Activated CD4-positive, alpha-beta memory T cell treated with anti-CD3 and anti-CD28 coated beads, Interleukin-2, amount 10 ng/mL, durations not matched to agents 7 days and 5 days (primary cell): Measurements from ENCODE around the gene MAP1S. TPM values are rescaled to one million over a fixed set of nuclear protein-coding genes. Genes with fewer than 3 reads are reported as not detected.

ENCODE experiments used
- CTCF ChIA-PET: fragments of 350-600 bp; sonication (Branson Sonifier 250); formaldehyde crosslinking; loops from one replicate; lab custom pipeline; 2021; ENCODE audit warnings: antibody characterized with exemption, inconsistent platforms; lab: Charles Lee
- POLR2A ChIA-PET: fragments of 350-600 bp; sonication (Branson Sonifier 250); formaldehyde crosslinking; loops from one replicate; lab custom pipeline; 2021; ENCODE audit warnings: antibody characterized with exemption; lab: Charles Lee
- DNase-seq: peaks from one replicate; pipeline ENCODE4 v3.0.0-alpha.2; 2020
- H3K27ac Mint-ChIP-seq: one replicate; pipeline ENCODE4 v1.8.0; 2021; ENCODE audit warnings: mild to moderate bottlenecking, mixed read lengths
- H3K27me3 Mint-ChIP-seq: one replicate; pipeline ENCODE4 v1.8.0; 2021; ENCODE audit warnings: mixed read lengths
- H3K36me3 Mint-ChIP-seq: one replicate; pipeline ENCODE4 v1.8.0; 2021; ENCODE audit warnings: low read depth, mixed read lengths
- H3K4me1 Mint-ChIP-seq: one replicate; pipeline ENCODE4 v1.8.0; 2021; ENCODE audit warnings: mixed read lengths
- H3K4me3 Mint-ChIP-seq: one replicate; pipeline ENCODE4 v1.8.0; 2021; ENCODE audit warnings: mild to moderate bottlenecking, mixed read lengths
- H3K9me3 Mint-ChIP-seq: one replicate; pipeline ENCODE4 v1.8.0; 2021; ENCODE audit warnings: mixed read lengths
- total RNA-seq, 2 experiments: library from RNA; stranded (reverse); gene quantifications; one replicate each; pipeline ENCODE4 v1.2.3, GENCODE V29; 2021

MAP1S gene
- total RNA-seq, 2 experiments from 2014 or later, result 66.2 to 76.2 TPM

DNA sequence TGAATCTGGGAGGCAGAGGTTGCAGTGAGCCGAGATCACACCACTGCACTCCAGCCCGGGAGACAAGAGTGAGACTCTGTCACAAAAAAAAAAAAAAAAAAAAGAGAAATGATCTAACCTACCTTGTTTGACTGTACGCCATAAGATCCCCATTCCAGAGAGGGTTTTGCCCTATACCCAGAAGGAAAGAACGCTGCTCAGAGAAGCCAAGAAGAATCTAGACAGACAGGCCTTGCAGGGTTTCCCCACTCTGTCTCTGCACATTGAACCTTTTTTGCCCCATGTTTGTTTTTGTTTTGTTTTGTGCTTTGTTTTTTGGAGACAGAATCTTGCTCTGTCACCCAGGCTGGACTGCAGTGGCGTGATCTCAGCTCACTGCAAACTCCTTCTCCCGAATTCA, 7.4 kb upstream of the MAP1S start:
- Mint-ChIP-seq H3K4me1 (no peaks in the 10 kb centered on the region), H3K9me3 (no peaks in the 10 kb centered on the region), H3K27ac (no peak overlapping the region), H3K27me3 (no peaks in the 10 kb centered on the region), H3K4me3 (no peak overlapping the region), H3K36me3 (no peaks in the 10 kb centered on the region)
- ChIA-PET POLR2A (no interaction called here), CTCF (interaction anchor here (1.5 kb wide), 1 partner anchor 148 kb away, joined by 5 read pairs; the partner anchor contains the start of gene RPL18A)
- DNase-seq, result no peak

GRCh38 chr19:17716309-17716929, 2.9 kb upstream of the MAP1S start:
- Mint-ChIP-seq H3K4me1 (peaks cover 30% of the 10 kb centered on the region), H3K36me3 (peaks cover 4% of the 10 kb centered on the region), H3K27me3 (no peaks in the 10 kb centered on the region), H3K4me3 (no peak overlapping the region), H3K27ac (no peak overlapping the region), H3K9me3 (no peaks in the 10 kb centered on the region)
- POLR2A ChIA-PET, result no interaction called here
- CTCF ChIA-PET, result interaction anchor here (0.8 to 1.6 kb wide), 2 partner anchors 14 to 58 kb away, joined by 3 to 4 read pairs; no protein-coding TSS in a partner anchor
- DNase-seq, result no peak

DNA sequence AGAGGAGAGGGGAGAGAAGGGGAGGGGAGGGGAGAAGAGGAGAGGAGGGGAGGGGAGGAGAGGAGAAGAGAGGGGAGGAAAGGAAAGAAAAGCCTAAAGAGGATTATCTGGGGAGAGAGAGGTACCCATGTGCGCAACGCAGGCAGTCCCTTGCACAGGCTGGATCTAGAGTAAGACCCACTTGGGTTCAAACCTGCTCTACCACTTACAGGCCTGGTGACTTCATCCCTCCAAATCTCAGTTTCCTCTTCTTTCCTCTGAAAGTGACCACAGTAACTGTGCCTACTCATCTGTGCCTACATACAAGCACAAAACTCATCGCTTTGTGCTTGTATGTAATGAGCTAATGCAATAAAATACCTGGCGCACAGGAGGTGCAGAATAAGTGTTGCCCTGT, 732 bp upstream of the MAP1S start:
- peaks cover 8% of the 10 kb centered on the region for H3K36me3 Mint-ChIP-seq
- DNase-seq, result no peak
- CTCF ChIA-PET, result interaction anchor here (1.1 to 2.2 kb wide), 4 partner anchors 13 to 141 kb away, joined by 3 to 11 read pairs (median 4); partner anchors contain the start of gene RPL18A
- H3K4me3 Mint-ChIP-seq, result peak overlapping the region; percentile 81
- H3K9me3 Mint-ChIP-seq, result no peaks in the 10 kb centered on the region
- H3K27ac Mint-ChIP-seq, result peak overlapping the region; percentile 75
- POLR2A ChIA-PET, result interaction anchor here (1.4 to 3.1 kb wide), 6 partner anchors 22 to 1201 kb away, joined by 3 to 23 read pairs (median 8); partner anchors contain the start of genes COPE, DDX49, FCHO1 and JAK3
- H3K27me3 Mint-ChIP-seq, result no peaks in the 10 kb centered on the region
- peaks cover 38% of the 10 kb centered on the region for H3K4me1 Mint-ChIP-seq

- Mint-ChIP-seq H3K27me3 (no peaks in the 10 kb centered on the region), H3K4me1 (peaks cover 38% of the 10 kb centered on the region), H3K27ac (peak overlapping the region; percentile 64), H3K36me3 (peaks cover 18% of the 10 kb centered on the region), H3K9me3 (no peaks in the 10 kb centered on the region), H3K4me3 (peak overlapping the region; percentile 84)
- ChIA-PET CTCF (interaction anchor here (0.6 to 2.2 kb wide), 9 partner anchors 8 to 184 kb away, joined by 3 to 11 read pairs (median 3); partner anchors contain the start of gene RPL18A), POLR2A (interaction anchor here (0.7 to 3.1 kb wide), 12 partner anchors 21 to 1334 kb away, joined by 3 to 23 read pairs (median 4); partner anchors contain the start of genes COPE, DDX49, FCHO1 and JAK3)
- peak; percentile 39 for DNase-seq
Measured at GRCh38 chr19:17719730-17720400, 585 bp downstream of the MAP1S start.

- Mint-ChIP-seq H3K4me1 (peaks cover 41% of the 10 kb centered on the region), H3K36me3 (peaks cover 23% of the 10 kb centered on the region), H3K4me3 (peak overlapping the region; percentile 84), H3K27ac (peak overlapping the region; percentile 64), H3K9me3 (no peaks in the 10 kb centered on the region), H3K27me3 (no peaks in the 10 kb centered on the region)
- DNase-seq, result no peak
- ChIA-PET POLR2A (interaction anchor here (0.9 to 3.1 kb wide), 5 partner anchors 21 to 130 kb away, joined by 3 to 23 read pairs (median 8); partner anchors contain the start of gene FCHO1), CTCF (interaction anchor here (1.0 to 2.2 kb wide), 5 partner anchors 8 to 139 kb away, joined by 3 to 11 read pairs (median 3); partner anchors contain the start of gene RPL18A)
Measured at GRCh38 chr19:17720440-17720839, 1.2 kb downstream of the MAP1S start.

GRCh38 chr19:17721111-17721628, 1.9 kb downstream of the MAP1S start:
- ChIA-PET CTCF (no interaction called here), POLR2A (interaction anchor here (0.9 to 3.1 kb wide), 3 partner anchors 26 to 129 kb away, joined by 3 to 23 read pairs (median 4); partner anchors contain the start of gene FCHO1)
- peaks cover 24% of the 10 kb centered on the region for H3K36me3 Mint-ChIP-seq
- no peak for DNase-seq
- H3K27me3 Mint-ChIP-seq, result no peaks in the 10 kb centered on the region
- H3K4me1 Mint-ChIP-seq, result peaks cover 41% of the 10 kb centered on the region
- H3K9me3 Mint-ChIP-seq, result no peaks in the 10 kb centered on the region
- peak overlapping the region; percentile 57 for H3K27ac Mint-ChIP-seq
- peak overlapping the region; percentile 84 for H3K4me3 Mint-ChIP-seq

- Mint-ChIP-seq H3K4me3 (peak overlapping the region; percentile 84), H3K4me1 (peaks cover 41% of the 10 kb centered on the region), H3K27ac (peak overlapping the region; percentile 57), H3K9me3 (no peaks in the 10 kb centered on the region), H3K27me3 (no peaks in the 10 kb centered on the region), H3K36me3 (peaks cover 24% of the 10 kb centered on the region)
- POLR2A ChIA-PET, result no interaction called here
- CTCF ChIA-PET, result interaction anchor here (0.6 kb wide), 1 partner anchor 31 kb away, joined by 3 read pairs; no protein-coding TSS in a partner anchor
- no peak for DNase-seq
Measured at GRCh38 chr19:17721821-17722220, 2.5 kb downstream of the MAP1S start.

- peaks cover 34% of the 10 kb centered on the region for H3K4me1 Mint-ChIP-seq
- H3K9me3 Mint-ChIP-seq, result no peaks in the 10 kb centered on the region
- no peak for DNase-seq
- H3K36me3 Mint-ChIP-seq, result peaks cover 24% of the 10 kb centered on the region
- no peaks in the 10 kb centered on the region for H3K27me3 Mint-ChIP-seq
- H3K4me3 Mint-ChIP-seq, result no peak overlapping the region
- ChIA-PET POLR2A (no interaction called here), CTCF (interaction anchor here (0.6 kb wide), 1 partner anchor 32 kb away, joined by 3 read pairs; no protein-coding TSS in a partner anchor)
- H3K27ac Mint-ChIP-seq, result no peak overlapping the region
Measured at GRCh38 chr19:17722655-17723240, 3.5 kb downstream of the MAP1S start.

DNA sequence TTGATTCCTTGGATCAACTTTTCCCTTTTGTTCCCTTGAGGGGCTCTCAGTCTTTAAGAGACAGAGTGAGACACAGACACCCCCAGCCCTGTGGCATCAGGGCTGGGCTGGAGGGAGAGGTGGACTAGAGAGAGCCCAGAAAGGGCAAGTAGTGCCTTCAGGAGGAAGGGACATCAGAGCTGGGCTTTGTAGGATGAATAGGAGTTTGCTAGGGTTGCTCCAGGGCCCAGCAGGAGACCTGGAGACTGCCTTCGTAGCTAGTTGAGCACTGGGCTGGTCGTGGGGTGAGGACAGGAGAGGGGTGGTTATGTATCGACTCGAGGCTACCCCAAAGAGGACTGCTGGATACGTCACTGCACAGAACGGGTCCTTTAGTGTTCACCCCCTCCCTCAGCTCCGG, 5.4 kb downstream of the MAP1S start:
- no peak for DNase-seq
- Mint-ChIP-seq H3K4me1 (peaks cover 27% of the 10 kb centered on the region), H3K9me3 (no peaks in the 10 kb centered on the region), H3K27ac (no peak overlapping the region), H3K27me3 (no peaks in the 10 kb centered on the region), H3K36me3 (peaks cover 31% of the 10 kb centered on the region), H3K4me3 (no peak overlapping the region)
- ChIA-PET POLR2A (interaction anchor here (0.6 to 1.5 kb wide), 3 partner anchors 10 to 252 kb away, joined by 3 to 4 read pairs (median 3); partner anchors contain the start of gene JAK3), CTCF (interaction anchor here (0.5 to 1.0 kb wide), 2 partner anchors 11 to 95 kb away, joined by 4 read pairs; no protein-coding TSS in a partner anchor)

GRCh38 chr19:17725422-17726078, 6.3 kb downstream of the MAP1S start:
- Mint-ChIP-seq H3K4me1 (peaks cover 25% of the 10 kb centered on the region), H3K9me3 (no peaks in the 10 kb centered on the region), H3K4me3 (no peak overlapping the region), H3K27ac (no peak overlapping the region), H3K27me3 (no peaks in the 10 kb centered on the region), H3K36me3 (peaks cover 39% of the 10 kb centered on the region)
- ChIA-PET POLR2A (interaction anchor here (0.9 to 1.5 kb wide), 3 partner anchors 9 to 122 kb away, joined by 3 read pairs; partner anchors contain the start of gene JAK3), CTCF (interaction anchor here (0.5 to 1.0 kb wide), 3 partner anchors 22 to 214 kb away, joined by 3 to 4 read pairs (median 4); no protein-coding TSS in a partner anchor)
- no peak for DNase-seq

DNA sequence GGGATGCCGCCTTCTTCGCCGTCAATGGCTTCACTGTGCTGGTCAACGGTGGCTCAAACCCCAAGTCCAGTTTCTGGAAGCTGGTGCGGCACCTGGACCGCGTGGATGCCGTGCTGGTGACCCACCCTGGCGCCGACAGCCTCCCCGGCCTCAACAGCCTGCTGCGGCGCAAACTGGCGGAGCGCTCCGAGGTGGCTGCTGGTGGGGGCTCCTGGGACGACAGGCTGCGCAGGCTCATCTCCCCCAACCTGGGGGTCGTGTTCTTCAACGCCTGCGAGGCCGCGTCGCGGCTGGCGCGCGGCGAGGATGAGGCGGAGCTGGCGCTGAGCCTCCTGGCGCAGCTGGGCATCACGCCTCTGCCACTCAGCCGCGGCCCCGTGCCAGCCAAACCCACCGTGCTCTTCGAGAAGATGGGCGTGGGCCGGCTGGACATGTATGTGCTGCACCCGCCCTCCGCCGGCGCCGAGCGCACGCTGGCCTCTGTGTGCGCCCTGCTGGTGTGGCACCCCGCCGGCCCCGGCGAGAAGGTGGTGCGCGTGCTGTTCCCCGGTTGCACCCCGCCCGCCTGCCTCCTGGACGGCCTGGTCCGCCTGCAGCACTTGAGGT, 7.0 kb downstream of the MAP1S start:
- DNase-seq, result no peak
- no peaks in the 10 kb centered on the region for H3K9me3 Mint-ChIP-seq
- no peaks in the 10 kb centered on the region for H3K27me3 Mint-ChIP-seq
- no peak overlapping the region for H3K27ac Mint-ChIP-seq
- ChIA-PET POLR2A (interaction anchor here (1.1 kb wide), 1 partner anchor 57 kb away, joined by 3 read pairs; no protein-coding TSS in a partner anchor), CTCF (interaction anchor here (1.0 kb wide), 1 partner anchor 21 kb away, joined by 3 read pairs; no protein-coding TSS in a partner anchor)
- peaks cover 46% of the 10 kb centered on the region for H3K36me3 Mint-ChIP-seq
- H3K4me3 Mint-ChIP-seq, result no peak overlapping the region
- peaks cover 23% of the 10 kb centered on the region for H3K4me1 Mint-ChIP-seq
